Endodermal cell (in vitro differentiated cells): Measurements from ENCODE around the gene KIFC3. TPM values are rescaled to one million over a fixed set of nuclear protein-coding genes. Genes with fewer than 3 reads are reported as not detected.

Experiments used
- DNase-seq: peaks from one replicate; pipeline ENCODE4 v3.0.0-alpha.2; 2017
- H3K27ac ChIP-seq: 2 replicates; pipeline ENCODE4 v1.5.1; 2013; ENCODE audit warnings: mild to moderate bottlenecking, low read depth, low read length, moderate library complexity
- H3K27me3 ChIP-seq: 2 replicates; pipeline ENCODE4 v1.6.1; 2013; ENCODE audit warnings: mild to moderate bottlenecking, low read length, moderate library complexity; ENCODE audit not compliant: insufficient read depth, control insufficient read depth, poor library complexity, severe bottlenecking
- H3K36me3 ChIP-seq: 2 replicates; pipeline ENCODE4 v1.7.0; 2013; ENCODE audit warnings: mild to moderate bottlenecking, low read length, moderate library complexity; ENCODE audit not compliant: control insufficient read depth, insufficient read depth
- H3K4me1 ChIP-seq: one replicate; pipeline ENCODE4 v1.7.0; 2013; ENCODE audit warnings: low read length; ENCODE audit not compliant: control insufficient read depth, insufficient read depth
- H3K4me3 ChIP-seq: 2 replicates; pipeline ENCODE4 v1.5.1; 2013; ENCODE audit warnings: mild to moderate bottlenecking, low read length, moderate library complexity
- H3K9ac ChIP-seq: 2 replicates; pipeline ENCODE4 v1.6.1; 2013; ENCODE audit warnings: mild to moderate bottlenecking, low read length, moderate library complexity; ENCODE audit not compliant: poor library complexity, severe bottlenecking; ENCODE audit errors: extremely low read depth
- H3K9me3 ChIP-seq: 2 replicates; pipeline ENCODE4 v1.6.1; 2013; ENCODE audit warnings: mild to moderate bottlenecking, low read length, moderate library complexity; ENCODE audit not compliant: control insufficient read depth
- H3K27ac Mint-ChIP-seq: 2 replicates; pipeline ENCODE4 v1.8.0; 2020; ENCODE audit warnings: mixed read lengths
- H3K27me3 Mint-ChIP-seq: 2 replicates; pipeline ENCODE4 v1.8.0; 2021; ENCODE audit warnings: mild to moderate bottlenecking, mixed read lengths; ENCODE audit not compliant: insufficient read depth
- H3K36me3 Mint-ChIP-seq: 2 replicates; pipeline ENCODE4 v1.8.0; 2020; ENCODE audit warnings: low read depth, mixed read lengths
- H3K4me1 Mint-ChIP-seq: 2 replicates; pipeline ENCODE4 v1.8.0; 2020; ENCODE audit warnings: mixed read lengths
- H3K4me3 Mint-ChIP-seq: 2 replicates; pipeline ENCODE4 v1.8.0; 2020; ENCODE audit warnings: mild to moderate bottlenecking, moderate library complexity, mixed read lengths
- H3K9me3 Mint-ChIP-seq: 2 replicates; pipeline ENCODE4 v1.8.0; 2020; ENCODE audit warnings: mild to moderate bottlenecking, mixed read lengths
- WGBS, 2 experiments: methylation state at CpG; one replicate each; pipeline versions ENCODE4 v1.1.5 to v1.1.7; 2013; ENCODE audit warnings: missing lambda C conversion rate in 2 of 2, mixed read lengths in 1 of 2; ENCODE audit not compliant: insufficient coverage in 1 of 2, insufficient read length in 1 of 2; 5-methylcytosine and 5-hydroxymethylcytosine counted together
- total RNA-seq, 2 donors: library from RNA; stranded (reverse); fragmentation: NEBNext Ultra II Directional in 1 of 2; extraction: Animal tissue kit (Norgen Biotek cat#: 25700) in 1 of 2; gene quantifications; 2 replicates in 1 of 2; 3 replicates in 1 of 2; pipeline ENCODE4 v1.2.1, GENCODE V29; 2021
- TF ChIP-seq, protein P1 (sequence below): fragments of 200-600 bp; sonication (generic); conservative IDR thresholded peaks from 2 replicates; pipeline ENCODE4 v1.5.0; 2021; ENCODE audit warnings: antibody characterized with exemption, mild to moderate bottlenecking

KIFC3 gene
- total RNA-seq, 2 donors from 2014 or later: 39.2 to 39.3 TPM

- Histone ChIP-seq H3K27me3 (no peaks in the 10 kb centered on the region), H3K27ac (no peak overlapping the region), H3K36me3 (no peaks in the 10 kb centered on the region), H3K9ac (no peak overlapping the region), H3K4me1 (no peaks in the 10 kb centered on the region), H3K9me3 (no peaks in the 10 kb centered on the region), H3K4me3 (no peak overlapping the region)
- Mint-ChIP-seq H3K36me3 (no peaks in the 10 kb centered on the region), H3K27ac (no peak overlapping the region), H3K4me3 (no peak overlapping the region), H3K27me3 (no peaks in the 10 kb centered on the region), H3K4me1 (peaks cover 6% of the 10 kb centered on the region), H3K9me3 (no peaks in the 10 kb centered on the region)
- 93 to 96% methylated on average over 4 to 5 of the region's 7 CpGs for WGBS, 2 experiments
- DNase-seq: no peak
- TF ChIP-seq, protein P1, sequence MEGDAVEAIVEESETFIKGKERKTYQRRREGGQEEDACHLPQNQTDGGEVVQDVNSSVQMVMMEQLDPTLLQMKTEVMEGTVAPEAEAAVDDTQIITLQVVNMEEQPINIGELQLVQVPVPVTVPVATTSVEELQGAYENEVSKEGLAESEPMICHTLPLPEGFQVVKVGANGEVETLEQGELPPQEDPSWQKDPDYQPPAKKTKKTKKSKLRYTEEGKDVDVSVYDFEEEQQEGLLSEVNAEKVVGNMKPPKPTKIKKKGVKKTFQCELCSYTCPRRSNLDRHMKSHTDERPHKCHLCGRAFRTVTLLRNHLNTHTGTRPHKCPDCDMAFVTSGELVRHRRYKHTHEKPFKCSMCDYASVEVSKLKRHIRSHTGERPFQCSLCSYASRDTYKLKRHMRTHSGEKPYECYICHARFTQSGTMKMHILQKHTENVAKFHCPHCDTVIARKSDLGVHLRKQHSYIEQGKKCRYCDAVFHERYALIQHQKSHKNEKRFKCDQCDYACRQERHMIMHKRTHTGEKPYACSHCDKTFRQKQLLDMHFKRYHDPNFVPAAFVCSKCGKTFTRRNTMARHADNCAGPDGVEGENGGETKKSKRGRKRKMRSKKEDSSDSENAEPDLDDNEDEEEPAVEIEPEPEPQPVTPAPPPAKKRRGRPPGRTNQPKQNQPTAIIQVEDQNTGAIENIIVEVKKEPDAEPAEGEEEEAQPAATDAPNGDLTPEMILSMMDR: no peak
These were observed 75.8 kb downstream of the KIFC3 start for GRCh38 chr16:57726433-57726947.

DNA sequence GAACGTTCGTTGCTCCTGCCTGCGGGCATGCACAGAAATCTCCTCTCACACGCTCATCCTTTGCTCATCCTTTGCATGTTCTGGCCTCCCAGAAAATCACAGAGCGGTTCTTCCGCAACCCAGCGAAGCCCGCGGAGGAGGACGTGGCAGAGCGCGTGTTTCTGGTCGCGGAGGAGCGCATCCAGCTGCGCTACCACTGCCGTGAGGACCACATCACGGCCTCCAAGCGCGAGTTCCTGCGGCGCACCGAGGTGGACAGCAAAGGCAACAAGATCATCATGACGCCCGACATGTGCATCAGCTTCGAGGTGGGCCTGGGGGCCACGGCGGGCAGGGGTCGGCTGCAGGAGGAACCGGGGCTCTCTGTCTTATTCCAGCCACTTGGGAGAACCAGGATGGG, 76.3 kb downstream of the KIFC3 start:
- H3K9me3 ChIP-seq: no peaks in the 10 kb centered on the region
- H3K4me1 Mint-ChIP-seq: peaks cover 3% of the 10 kb centered on the region
- H3K36me3 Mint-ChIP-seq: no peaks in the 10 kb centered on the region
- no peak overlapping the region for H3K27ac ChIP-seq
- H3K27me3 ChIP-seq: no peaks in the 10 kb centered on the region
- H3K27me3 Mint-ChIP-seq: no peaks in the 10 kb centered on the region
- TF ChIP-seq, protein P1: no peak
- H3K9me3 Mint-ChIP-seq: no peaks in the 10 kb centered on the region
- 93 to 95% methylated on average over 21 to 30 of the region's 30 CpGs for WGBS, 2 experiments
- no peak overlapping the region for H3K27ac Mint-ChIP-seq
- no peaks in the 10 kb centered on the region for H3K4me1 ChIP-seq
- no peak overlapping the region for H3K4me3 Mint-ChIP-seq
- no peak overlapping the region for H3K4me3 ChIP-seq
- no peaks in the 10 kb centered on the region for H3K36me3 ChIP-seq
- no peak for DNase-seq
- no peak overlapping the region for H3K9ac ChIP-seq

DNA sequence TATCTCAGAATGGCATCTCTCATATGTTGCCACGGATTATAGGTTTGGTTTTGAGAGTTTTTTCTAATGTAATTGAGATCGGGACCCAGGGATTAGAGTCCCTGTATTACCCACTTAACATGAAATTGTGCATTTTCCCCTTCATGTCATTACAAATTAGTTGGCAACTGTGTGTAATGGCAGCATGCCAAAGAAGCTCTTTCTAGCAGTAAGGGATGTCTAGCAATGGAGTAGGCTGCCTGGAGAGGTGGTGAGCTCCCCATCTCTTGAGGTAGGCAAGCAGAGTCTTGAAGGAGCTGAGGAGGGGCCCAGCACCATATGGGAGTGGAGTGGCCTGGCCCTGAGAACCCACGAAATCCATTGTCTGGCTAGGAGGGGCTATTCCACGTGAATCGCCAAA, 76.7 kb downstream of the KIFC3 start:
- 82 to 89% methylated on average over 3 to 4 of the region's 5 CpGs for WGBS, 2 experiments
- Mint-ChIP-seq H3K4me1 (peaks cover 3% of the 10 kb centered on the region), H3K36me3 (no peaks in the 10 kb centered on the region), H3K27me3 (no peaks in the 10 kb centered on the region), H3K9me3 (no peaks in the 10 kb centered on the region), H3K4me3 (no peak overlapping the region), H3K27ac (no peak overlapping the region)
- Histone ChIP-seq H3K4me3 (no peak overlapping the region), H3K36me3 (no peaks in the 10 kb centered on the region), H3K9me3 (no peaks in the 10 kb centered on the region), H3K27me3 (no peaks in the 10 kb centered on the region), H3K27ac (no peak overlapping the region), H3K9ac (no peak overlapping the region), H3K4me1 (no peaks in the 10 kb centered on the region)
- TF ChIP-seq, protein P1: no peak
- DNase-seq: no peak
